K562 (cell line): Measurements from ENCODE around the gene MSANTD1. TPM values are rescaled to one million over a fixed set of nuclear protein-coding genes. Genes with fewer than 3 reads are reported as not detected.

Experiments used
- ATAC-seq: fragments of 200-7000 bp; cut with Tn5 transposase; 3 replicates; pipeline ENCODE4 v1.9.1; 2020; ENCODE audit warnings: moderate library complexity
- BruUV-seq: library from RNA; stranded (reverse); fragments of 400-500 nt; replicated peaks from 2 replicates; lab custom pipeline; 2021; lab: Mats Ljungman, UMichigan
- CTCF ChIA-PET: fragments of 300-600 bp; formaldehyde crosslinking; extraction: SDS; loops from one replicate; lab custom pipeline; 2021; ENCODE audit warnings: low intra/inter-chr PET ratio; lab: Yijun Ruan, JAX
- POLR2A ChIA-PET: fragments of 300-600, 350-650 bp; sonication (Branson Sonifier 250); formaldehyde crosslinking; extraction: SDS; loops from one replicate; lab custom pipeline; 2021; ENCODE audit warnings: antibody characterized with exemption, inconsistent platforms; lab: Yijun Ruan, JAX
- DNase-seq, 4 experiments: peaks; one replicate each; pipeline versions ENCODE4 v3.0.0 to v3.0.0-alpha.2; 2011 to 2018; ENCODE audit warnings: low spot score in 3 of 4, mixed read lengths in 3 of 4; ENCODE audit errors: extremely low read depth in 1 of 4
- FAIRE-seq: peaks from 2 replicates; lab custom pipeline; 2011; peaks lifted over from hg19 to GRCh38; lab: Jason Lieb, UNC
- H2AFZ ChIP-seq: 2 replicates; pipeline ENCODE4 v1.6.0; 2011; ENCODE audit warnings: low read depth, low read length, control low read depth, inconsistent platforms
- H3K27ac ChIP-seq: fragments of 200-600 bp; 3 replicates; pipeline ENCODE4 v1.8.0; 2011; ENCODE audit warnings: low read depth, mild to moderate bottlenecking, control low read depth, inconsistent platforms, low read length, moderate library complexity, mixed read lengths; ENCODE audit errors: extremely low read depth
- H3K27me3 ChIP-seq, 2 experiments: fragments of 300-600 bp in 1 of 2; 2 replicates in 1 of 2; 3 replicates in 1 of 2; pipeline versions ENCODE4 v1.6.0 to v1.8.0; 2011; ENCODE audit warnings: inconsistent platforms in 2 of 2, low read length in 2 of 2, mild to moderate bottlenecking in 1 of 2, mixed read lengths in 1 of 2, moderate library complexity in 1 of 2; ENCODE audit not compliant: control insufficient read depth in 2 of 2, insufficient read depth in 2 of 2
- H3K36me3 ChIP-seq: fragments of 300-600 bp; 3 replicates; pipeline ENCODE4 v1.8.0; 2011; ENCODE audit warnings: mild to moderate bottlenecking, low read length, inconsistent platforms; ENCODE audit not compliant: control insufficient read depth, insufficient read depth
- H3K4me1 ChIP-seq, 2 experiments: fragments of 200-600 bp in 1 of 2; replicated peaks in 1 of 2; 2 replicates in 1 of 2; 3 replicates in 1 of 2; pipeline versions ENCODE4 v1.5.1 to v1.8.0; 2011; ENCODE audit warnings: inconsistent platforms in 2 of 2, low read length in 2 of 2, mild to moderate bottlenecking in 1 of 2, mixed read lengths in 1 of 2, moderate library complexity in 1 of 2; ENCODE audit not compliant: control insufficient read depth in 2 of 2, insufficient read depth in 2 of 2
- H3K4me2 ChIP-seq: 2 replicates; pipeline ENCODE4 v1.6.1; 2011; ENCODE audit warnings: low read length, control low read depth, inconsistent platforms, mixed read lengths; ENCODE audit not compliant: insufficient read depth
- H3K4me3 ChIP-seq: fragments of 200-600 bp; sonication (generic), shearing (Covaris generic); 2 replicates; pipeline ENCODE4 v1.5.1; 2016; ENCODE audit warnings: control low read depth, inconsistent platforms
- H3K79me2 ChIP-seq: fragments of 200-600 bp; 3 replicates; pipeline ENCODE4 v1.8.0; 2011; ENCODE audit warnings: low read length, inconsistent platforms; ENCODE audit not compliant: control insufficient read depth, insufficient read depth
- H3K9ac ChIP-seq, 2 experiments: 2 replicates each; pipeline versions ENCODE4 v1.6.0 to v1.6.1; 2011; ENCODE audit warnings: low read depth in 2 of 2, low read length in 2 of 2, control low read depth in 1 of 2, inconsistent platforms in 1 of 2, mild to moderate bottlenecking in 1 of 2, mixed read lengths in 1 of 2; ENCODE audit not compliant: insufficient read depth in 1 of 2
- H3K9me1 ChIP-seq: one replicate; pipeline ENCODE4 v1.6.0; 2011; ENCODE audit warnings: inconsistent platforms, mild to moderate bottlenecking, low read length, moderate library complexity; ENCODE audit not compliant: control insufficient read depth, insufficient read depth
- H3K9me3 ChIP-seq: replicated peaks from 2 replicates; pipeline ENCODE4 v1.5.1; 2011; ENCODE audit warnings: low read depth, low read length, inconsistent platforms; ENCODE audit not compliant: control insufficient read depth, insufficient read depth
- H4K20me1 ChIP-seq: replicated peaks from 2 replicates; pipeline ENCODE4 v1.6.1; 2011; ENCODE audit warnings: low read length, inconsistent platforms, mixed read lengths; ENCODE audit not compliant: control insufficient read depth, insufficient read depth
- ATF1 ChIP-seq, 2 experiments: fragments of 450-650 bp in 1 of 2; IDR thresholded peaks; 2 replicates each; pipeline ENCODE4 v1.6.1; 2016; ENCODE audit warnings: missing compliant biosample characterization in 1 of 2, missing genetic modification characterization in 1 of 2
- BRD4 ChIP-seq: fragments of 200-600 bp; sonication (generic); IDR thresholded peaks from 2 replicates; pipeline ENCODE4 v1.6.1; 2017; ENCODE audit warnings: inconsistent platforms
- DACH1 ChIP-seq: fragments of 450-650 bp; IDR thresholded peaks from 2 replicates; pipeline ENCODE4 v1.6.1; 2018; ENCODE audit not compliant: partially characterized antibody
- FOXK2 ChIP-seq, 2 experiments: fragments of 450-650 bp; IDR thresholded peaks in 1 of 2; conservative IDR thresholded peaks in 1 of 2; 2 replicates each; pipeline ENCODE4 v1.6.1; 2016; ENCODE audit warnings: low read depth in 2 of 2, mild to moderate bottlenecking in 1 of 2
- MCM2 ChIP-seq: fragments of 450-650 bp; IDR thresholded peaks from 2 replicates; pipeline ENCODE4 v1.6.1; 2017; ENCODE audit warnings: low read depth, mild to moderate bottlenecking
- POLR3G ChIP-seq: IDR thresholded peaks from 2 replicates; pipeline ENCODE4 v1.6.1; 2011; ENCODE audit not compliant: insufficient read length, insufficient replicate concordance; ENCODE audit errors: extremely low read depth
- PPARD ChIP-seq: fragments of 250-450 bp; sonication (Bioruptor Pico); IDR thresholded peaks from 2 replicates; pipeline ENCODE4 v1.8.0; 2022; ENCODE audit warnings: inconsistent platforms, mild to moderate bottlenecking, moderate library complexity
- SETDB1 ChIP-seq: IDR thresholded peaks from one replicate; pipeline ENCODE4 v1.6.1; 2012; ENCODE audit warnings: low read length, control low read depth, inconsistent platforms
- STAG1 ChIP-seq: sonication (generic); formaldehyde crosslinking; IDR thresholded peaks from 2 replicates; pipeline ENCODE4 v1.5.0; 2020; ENCODE audit warnings: missing genetic modification reagents, borderline replicate concordance
- ZFP1 ChIP-seq: fragments of 450-650 bp; formaldehyde crosslinking; IDR thresholded peaks from 2 replicates; pipeline ENCODE4 v1.4.0; 2020; ENCODE audit warnings: mild to moderate bottlenecking, mixed read lengths
- ZNF408 ChIP-seq: fragments of 250-450 bp; sonication (Bioruptor Pico); IDR thresholded peaks from 2 replicates; pipeline ENCODE4 v1.4.0; 2020; ENCODE audit warnings: low read depth, mild to moderate bottlenecking, moderate library complexity
- ZNF695 ChIP-seq: fragments of 450-650 bp; formaldehyde crosslinking; IDR thresholded peaks from 2 replicates; pipeline ENCODE4 v1.4.0; 2020; ENCODE audit warnings: mild to moderate bottlenecking, moderate library complexity
- ZNF76 ChIP-seq: fragments of 250-450 bp; sonication (Bioruptor Pico); IDR thresholded peaks from 2 replicates; pipeline ENCODE4 v1.4.0; 2020; ENCODE audit warnings: mild to moderate bottlenecking, moderate library complexity, borderline replicate concordance
- WGBS: fragments of 100-300 bp; shearing (Covaris generic); methylation state at CpG from one replicate; pipeline ENCODE4 v1.1.6; 2016; ENCODE audit warnings: low coverage, mixed read lengths; ENCODE audit not compliant: insufficient coverage; ENCODE audit errors: missing lambda C conversion rate; 5-methylcytosine and 5-hydroxymethylcytosine counted together
- in situ Hi-C: fragments of 300-500 bp; cut with MboI; formaldehyde crosslinking; loops from 4 replicates; pipeline ENCODE4 v1.15.0; 2018; ENCODE audit warnings: inconsistent platforms, mixed read lengths
- intact Hi-C: fragments of 100-400 bp; cut with micrococcal nuclease; formaldehyde crosslinking; loops from 2 replicates; pipeline ENCODE4 v1.14.2; 2022
- polyA plus RNA-seq, 8 experiments: library from polyadenylated mRNA; depleted of rRNA in 4 of 8; stranded (reverse) in 5 of 8; unstranded in 3 of 8; fragments of >200 nt; fragmentation: Nextera tagmentation in 2 of 8; fragmentation: Illumina TruSeq in 1 of 8; extraction: Ambion mirVana in 2 of 8; extraction: Trizol in 1 of 8; gene quantifications; 2 replicates each; pipeline versions ENCODE4 v1.2.1 to v1.2.3, GENCODE V29; 2011 to 2014; ENCODE audit warnings: inconsistent platforms in 1 of 8, missing spikeins in 1 of 8
- total RNA-seq, 7 experiments: library from RNA; depleted of rRNA in 6 of 7; stranded (reverse); fragments of >200 nt in 6 of 7; fragmentation: Illumina TruSeq in 2 of 7; extraction: Trizol in 2 of 7; gene quantifications; 2 replicates each; pipeline versions ENCODE4 v1.2.1 to v1.2.3, GENCODE V29; 2011 to 2021; ENCODE audit warnings: low replicate concordance in 1 of 7
- TF ChIP-seq, protein P1 (sequence below): fragments of 250-450 bp; sonication (Bioruptor Pico); IDR thresholded peaks from 2 replicates; pipeline ENCODE4 v1.8.0; 2021; ENCODE audit warnings: moderate library complexity, mild to moderate bottlenecking, inconsistent platforms
- TF ChIP-seq, protein P2 (sequence below): fragments of 150-350 bp; conservative IDR thresholded peaks from 2 replicates; pipeline ENCODE4 v1.6.1; 2014; ENCODE audit warnings: low read length

MSANTD1 gene
- total and polyA plus RNA-seq, 9 of the 15 experiments (the other 6 are each of a cell fraction or from before 2014, with no cell fraction given), result 0.04 to 0.09 (median 0.07) TPM; not detected in 6

DNA sequence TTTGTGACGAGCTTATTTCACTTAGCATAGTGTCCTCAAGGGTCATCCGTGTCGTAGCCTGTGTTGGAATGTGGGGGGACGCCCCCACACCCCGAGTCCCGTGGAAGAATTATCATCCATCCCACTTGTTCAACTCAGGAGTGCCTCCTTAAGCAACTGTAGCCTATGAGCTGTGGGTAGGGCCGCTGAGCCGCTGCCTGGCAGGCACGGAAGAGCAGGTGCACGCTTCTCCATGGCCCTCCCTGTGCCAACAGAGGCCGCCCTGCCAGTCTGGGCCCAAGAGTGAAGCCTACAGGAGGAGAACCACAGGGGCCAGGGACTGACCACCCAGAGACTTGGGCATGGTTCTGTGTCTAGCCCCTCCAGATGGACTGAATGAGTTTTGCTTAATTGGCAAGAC is 41.5 kb downstream of the MSANTD1 start:
- in situ Hi-C loops, result no loop called here

More for the DNA sequence above, 41.5 kb downstream of the MSANTD1 start:
- Histone ChIP-seq H3K4me1 (peaks cover 6 to 50% of the 10 kb centered on the region in 2 experiments; a peak in 4 of 5 replicates), H3K79me2 (peaks cover 3% of the 10 kb centered on the region; the same call in 1 of the 3 replicates), H4K20me1 (no peaks in the 10 kb centered on the region; the same call in 1 of the 2 replicates), H3K9ac (0 out of 4 replicates have a peak overlapping the region, but pooled peaks of 1 of the 2 experiments have one; percentile 31), H3K4me2 (no peak overlapping the region), H3K36me3 (no peaks in the 10 kb centered on the region), H3K4me3 (no peak overlapping the region), H3K9me1 (no peaks in the 10 kb centered on the region), H2AFZ (no peak overlapping the region), H3K27me3 (peaks cover 52 to 65% of the 10 kb centered on the region in 2 experiments), H3K9me3 (no peaks in the 10 kb centered on the region), H3K27ac (no peak overlapping the region)
- FAIRE-seq (no peak), DNase-seq (no peak), ATAC-seq (no peak)
- POLR2A ChIA-PET, result no interaction called here
- 10% methylated on average over 11 of the region's 11 CpGs for WGBS
- intact Hi-C loops, result no loop called here
- BruUV-seq, result no TSS peak
- CTCF ChIA-PET, result no interaction called here
- TF ChIP-seq PPARD (CRISPR knock-in tag), result no peak
- TF ChIP-seq, protein P1, sequence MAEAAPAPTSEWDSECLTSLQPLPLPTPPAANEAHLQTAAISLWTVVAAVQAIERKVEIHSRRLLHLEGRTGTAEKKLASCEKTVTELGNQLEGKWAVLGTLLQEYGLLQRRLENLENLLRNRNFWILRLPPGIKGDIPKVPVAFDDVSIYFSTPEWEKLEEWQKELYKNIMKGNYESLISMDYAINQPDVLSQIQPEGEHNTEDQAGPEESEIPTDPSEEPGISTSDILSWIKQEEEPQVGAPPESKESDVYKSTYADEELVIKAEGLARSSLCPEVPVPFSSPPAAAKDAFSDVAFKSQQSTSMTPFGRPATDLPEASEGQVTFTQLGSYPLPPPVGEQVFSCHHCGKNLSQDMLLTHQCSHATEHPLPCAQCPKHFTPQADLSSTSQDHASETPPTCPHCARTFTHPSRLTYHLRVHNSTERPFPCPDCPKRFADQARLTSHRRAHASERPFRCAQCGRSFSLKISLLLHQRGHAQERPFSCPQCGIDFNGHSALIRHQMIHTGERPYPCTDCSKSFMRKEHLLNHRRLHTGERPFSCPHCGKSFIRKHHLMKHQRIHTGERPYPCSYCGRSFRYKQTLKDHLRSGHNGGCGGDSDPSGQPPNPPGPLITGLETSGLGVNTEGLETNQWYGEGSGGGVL, result no peak
- TF ChIP-seq DACH1, result no peak
- no peak for TF ChIP-seq ZFP1 (CRISPR knock-in tag)
- TF ChIP-seq ATF1 (CRISPR knock-in tag; IDR thresholded peaks at IDR 0.05), result no peak
- TF ChIP-seq ATF1 (tag; IDR thresholded peaks at IDR 0.05), result no peak
- no peak for TF ChIP-seq STAG1 (CRISPR knock-in tag)
- TF ChIP-seq FOXK2 (conservative IDR thresholded peaks at IDR 0.05 in 1 of 2, IDR thresholded peaks at IDR 0.05 in 1 of 2; ENCODE audit: low read depth in 2 of 2), result no peak
- TF ChIP-seq POLR3G, result no peak
- no peak for TF ChIP-seq ZNF408 (CRISPR knock-in tag)
- no peak for TF ChIP-seq ZNF76 (CRISPR knock-in tag)
- TF ChIP-seq SETDB1, result no peak
- TF ChIP-seq BRD4, result no peak
- no peak for TF ChIP-seq ZNF695 (CRISPR knock-in tag)
- TF ChIP-seq, protein P2, sequence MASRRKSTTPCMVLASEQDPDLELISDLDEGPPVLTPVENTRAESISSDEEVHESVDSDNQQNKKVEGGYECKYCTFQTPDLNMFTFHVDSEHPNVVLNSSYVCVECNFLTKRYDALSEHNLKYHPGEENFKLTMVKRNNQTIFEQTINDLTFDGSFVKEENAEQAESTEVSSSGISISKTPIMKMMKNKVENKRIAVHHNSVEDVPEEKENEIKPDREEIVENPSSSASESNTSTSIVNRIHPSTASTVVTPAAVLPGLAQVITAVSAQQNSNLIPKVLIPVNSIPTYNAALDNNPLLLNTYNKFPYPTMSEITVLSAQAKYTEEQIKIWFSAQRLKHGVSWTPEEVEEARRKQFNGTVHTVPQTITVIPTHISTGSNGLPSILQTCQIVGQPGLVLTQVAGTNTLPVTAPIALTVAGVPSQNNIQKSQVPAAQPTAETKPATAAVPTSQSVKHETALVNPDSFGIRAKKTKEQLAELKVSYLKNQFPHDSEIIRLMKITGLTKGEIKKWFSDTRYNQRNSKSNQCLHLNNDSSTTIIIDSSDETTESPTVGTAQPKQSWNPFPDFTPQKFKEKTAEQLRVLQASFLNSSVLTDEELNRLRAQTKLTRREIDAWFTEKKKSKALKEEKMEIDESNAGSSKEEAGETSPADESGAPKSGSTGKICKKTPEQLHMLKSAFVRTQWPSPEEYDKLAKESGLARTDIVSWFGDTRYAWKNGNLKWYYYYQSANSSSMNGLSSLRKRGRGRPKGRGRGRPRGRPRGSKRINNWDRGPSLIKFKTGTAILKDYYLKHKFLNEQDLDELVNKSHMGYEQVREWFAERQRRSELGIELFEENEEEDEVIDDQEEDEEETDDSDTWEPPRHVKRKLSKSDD, result no peak
- no peak for TF ChIP-seq MCM2
